ENCODE measurements around the gene DAP3.
"Not testable (repeated sequence)": the region's sequence is repeated elsewhere in the genome, so short reads cannot be mapped to it uniquely, and the experiment has no call there.

Gene DAP3

GRCh38 chr1:155687705-155688323 is 1.1 kb upstream of the DAP3 start:
- DNase-seq: not testable (repeated sequence)

GRCh38 chr1:155688324-155689080 is 389 bp upstream of the DAP3 start, which contains the start of gene YY1AP1:
YY1AP1 (minus strand) TSS chr1:155688774; CDS start chr1:155680436, 8,338 bp downstream.
- peak; percentile 67 for DNase-seq

- DNase-seq: no peak
Measured at GRCh38 chr1:155691992-155692528, 3.2 kb downstream of the DAP3 start.

- DNase-seq: no peak
Measured at GRCh38 chr1:155694167-155694566, 5.3 kb downstream of the DAP3 start.

- no peak for DNase-seq
Measured at GRCh38 chr1:155695072-155695471, 6.2 kb downstream of the DAP3 start.

- no peak for DNase-seq
Measured at GRCh38 chr1:155695608-155696007, 6.7 kb downstream of the DAP3 start.

GRCh38 chr1:155696524-155696923 is 7.6 kb downstream of the DAP3 start:
- DNase-seq: no peak

GRCh38 chr1:155697046-155697445 is 8.2 kb downstream of the DAP3 start:
- DNase-seq: no peak

- DNase-seq: not testable (repeated sequence)
Measured at GRCh38 chr1:155697616-155698015, 8.7 kb downstream of the DAP3 start.

GRCh38 chr1:155698382-155699038 is 9.6 kb downstream of the DAP3 start:
- DNase-seq: no peak

- not testable (repeated sequence) for DNase-seq
Measured at GRCh38 chr1:155699062-155699461, 10.2 kb downstream of the DAP3 start.

- not testable (repeated sequence) for DNase-seq
Measured at GRCh38 chr1:155701675-155702074, 12.8 kb downstream of the DAP3 start.

- DNase-seq: no peak
Measured at GRCh38 chr1:155703216-155703615, 14.3 kb downstream of the DAP3 start.

- not testable (repeated sequence) for DNase-seq
Measured at GRCh38 chr1:155704414-155704813, 15.5 kb downstream of the DAP3 start.

- no peak for DNase-seq
Measured at GRCh38 chr1:155706139-155706538, 17.2 kb downstream of the DAP3 start.

GRCh38 chr1:155709391-155709790 is 20.5 kb downstream of the DAP3 start:
- no peak for DNase-seq

GRCh38 chr1:155711457-155711856 is 22.6 kb downstream of the DAP3 start:
- not testable (repeated sequence) for DNase-seq

GRCh38 chr1:155712636-155713035 is 23.7 kb downstream of the DAP3 start:
- not testable (repeated sequence) for DNase-seq

GRCh38 chr1:155713075-155713474 is 24.2 kb downstream of the DAP3 start:
- DNase-seq: no peak

- DNase-seq: not testable (repeated sequence)
Measured at GRCh38 chr1:155715056-155715455, 26.2 kb downstream of the DAP3 start.

GRCh38 chr1:155715777-155716176 is 26.9 kb downstream of the DAP3 start:
- no peak for DNase-seq

- DNase-seq: no peak
Measured at GRCh38 chr1:155717041-155717440, 28.1 kb downstream of the DAP3 start.

GRCh38 chr1:155718524-155719115 is 29.7 kb downstream of the DAP3 start:
- not testable (repeated sequence) for DNase-seq

Data from NCI-H748 treated with DMSO at 0.1 percent for 48 hours (cell line).